ENCODE data around the gene CORO6. TPM values are rescaled to one million over a fixed set of nuclear protein-coding genes. Genes with fewer than 3 reads are reported as not detected.
A peak's percentile ranks its signal among the peaks of the same experiment; 100 is the strongest.

CORO6 gene
- total RNA-seq, 1 experiment from 2014 or later = 0.51 TPM

DNA sequence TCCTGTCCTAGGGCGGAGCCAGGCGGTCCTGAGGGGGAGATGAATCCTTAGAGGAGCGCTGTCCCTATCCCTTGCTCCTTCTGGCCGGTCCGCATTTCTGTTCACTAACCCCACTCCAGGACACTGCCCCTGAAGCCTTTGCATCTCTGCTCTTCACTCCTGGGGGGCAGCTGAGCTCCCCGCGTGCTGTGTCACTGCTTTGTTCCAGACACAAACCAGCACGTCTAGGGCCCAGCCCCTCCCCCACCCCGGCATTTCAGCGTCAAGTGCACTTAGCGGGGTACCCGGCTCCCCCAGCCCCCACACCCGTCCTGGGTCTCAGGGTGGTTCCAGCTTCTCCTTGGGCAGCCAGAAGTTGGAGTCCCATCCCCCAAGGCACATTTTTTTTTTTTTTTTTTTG, 8.9 kb downstream of the CORO6 start:
- no peak for DNase-seq (ENCODE audit: low read depth)

DNA sequence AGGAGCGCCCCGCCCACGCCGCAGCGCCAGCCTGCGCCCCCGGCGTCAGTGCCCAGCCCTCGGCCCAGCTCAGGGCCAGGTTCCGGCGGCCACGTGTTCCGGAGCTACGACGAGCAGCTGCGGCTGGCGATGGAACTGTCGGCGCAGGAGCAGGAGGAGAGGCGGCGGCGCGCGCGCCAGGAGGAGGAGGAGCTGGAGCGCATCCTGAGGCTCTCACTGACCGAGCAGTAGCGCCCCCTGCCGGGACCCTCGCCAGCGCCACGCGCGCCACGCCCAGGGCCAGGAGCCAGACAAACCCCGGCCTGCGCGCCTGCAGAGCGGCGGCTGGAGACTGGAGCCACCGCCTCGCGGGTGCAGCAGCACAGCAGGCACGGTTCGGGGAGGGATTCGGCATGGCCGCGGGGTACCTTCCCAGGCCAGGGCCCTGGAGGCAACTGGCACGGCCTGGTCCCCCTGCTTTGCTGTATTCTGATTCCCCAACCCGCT, 9.3 kb downstream of the CORO6 start:
- peak; percentile 46 for DNase-seq (ENCODE audit: low read depth)

- DNase-seq (ENCODE audit: low read depth) = no peak
Measured at GRCh38 chr17:29612404-29613280, 10.1 kb downstream of the CORO6 start.

DNA sequence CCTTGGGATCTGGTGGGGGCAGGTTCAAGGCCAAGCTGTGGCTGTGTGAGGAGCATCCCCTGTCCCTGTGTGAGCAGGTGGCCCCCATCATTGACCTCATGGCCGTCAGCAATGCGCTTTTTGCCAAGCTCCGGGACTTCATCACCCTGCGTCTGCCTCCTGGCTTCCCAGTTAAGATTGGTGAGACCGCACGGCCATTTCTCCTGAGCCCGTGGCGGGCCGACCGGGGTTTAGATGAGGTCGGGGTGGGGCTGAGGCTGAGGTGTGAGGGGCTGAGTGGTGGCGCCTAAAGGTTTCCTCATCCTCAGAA, 10.7 kb downstream of the CORO6 start:
- no peak for DNase-seq (ENCODE audit: low read depth)

DNA sequence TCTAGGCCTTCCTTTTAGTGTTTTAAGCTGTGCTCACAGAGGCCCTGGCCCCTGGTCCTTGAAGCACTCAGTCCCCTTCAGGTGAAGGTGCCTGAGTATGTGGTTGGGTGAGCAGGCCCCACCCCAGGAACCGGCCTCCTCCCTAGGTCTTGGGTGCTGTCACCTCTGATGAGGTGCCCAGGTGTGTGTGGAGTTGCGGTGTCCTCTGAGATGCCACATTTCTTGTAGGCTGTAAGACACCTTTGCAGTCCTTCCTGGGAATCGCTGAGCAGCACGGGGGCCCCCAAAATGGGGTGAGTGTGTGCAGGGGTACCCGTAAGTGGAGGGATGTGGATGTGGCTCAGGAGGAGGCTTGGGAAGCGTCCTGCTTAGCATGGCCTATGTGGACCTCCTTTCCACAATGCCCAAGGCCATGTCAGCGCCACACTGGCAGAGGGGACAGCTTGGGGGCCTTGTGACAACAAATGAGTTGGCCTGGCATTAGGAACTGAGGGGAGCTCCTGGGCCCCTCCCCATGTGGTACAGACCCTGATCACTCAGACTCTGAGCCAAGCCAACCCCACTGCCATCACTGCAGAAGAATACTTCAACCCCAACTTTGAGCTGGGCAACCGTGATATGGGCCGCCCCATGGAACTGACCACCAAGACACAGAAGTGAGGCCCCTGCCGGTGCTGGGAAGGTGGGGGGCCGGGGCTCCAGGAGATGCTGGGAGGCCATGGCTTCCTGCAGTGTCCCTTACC, 11.2 kb downstream of the CORO6 start:
- DNase-seq (ENCODE audit: low read depth) = no peak

DNA sequence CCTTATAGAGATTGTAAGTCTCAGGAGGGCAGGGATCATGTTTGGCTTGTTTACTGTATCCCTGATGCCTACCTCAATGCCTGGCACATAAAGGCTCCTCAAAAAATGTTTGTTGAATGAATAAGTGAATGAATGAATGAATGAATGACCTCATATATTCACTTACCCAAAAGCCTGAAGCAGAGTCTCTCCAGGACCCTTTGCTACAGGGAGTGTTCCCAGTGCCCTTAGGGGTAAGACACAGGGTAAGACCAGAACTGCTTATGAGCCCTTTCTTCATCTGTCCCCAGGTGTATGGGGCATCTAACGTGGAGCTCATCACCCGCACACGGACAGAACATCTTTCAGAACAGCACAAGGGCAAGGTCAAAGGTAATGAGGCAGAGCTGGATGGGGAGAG, 12.3 kb downstream of the CORO6 start:
- no peak for DNase-seq (ENCODE audit: low read depth)

GRCh38 chr17:29608986-29609385, 13.7 kb downstream of the CORO6 start:
- no peak for DNase-seq (ENCODE audit: low read depth)

GRCh38 chr17:29607557-29608195, 15.0 kb downstream of the CORO6 start:
- no peak for DNase-seq (ENCODE audit: low read depth)

- DNase-seq (ENCODE audit: low read depth) = no peak
Measured at GRCh38 chr17:29603109-29603674, 19.5 kb downstream of the CORO6 start.

DNA sequence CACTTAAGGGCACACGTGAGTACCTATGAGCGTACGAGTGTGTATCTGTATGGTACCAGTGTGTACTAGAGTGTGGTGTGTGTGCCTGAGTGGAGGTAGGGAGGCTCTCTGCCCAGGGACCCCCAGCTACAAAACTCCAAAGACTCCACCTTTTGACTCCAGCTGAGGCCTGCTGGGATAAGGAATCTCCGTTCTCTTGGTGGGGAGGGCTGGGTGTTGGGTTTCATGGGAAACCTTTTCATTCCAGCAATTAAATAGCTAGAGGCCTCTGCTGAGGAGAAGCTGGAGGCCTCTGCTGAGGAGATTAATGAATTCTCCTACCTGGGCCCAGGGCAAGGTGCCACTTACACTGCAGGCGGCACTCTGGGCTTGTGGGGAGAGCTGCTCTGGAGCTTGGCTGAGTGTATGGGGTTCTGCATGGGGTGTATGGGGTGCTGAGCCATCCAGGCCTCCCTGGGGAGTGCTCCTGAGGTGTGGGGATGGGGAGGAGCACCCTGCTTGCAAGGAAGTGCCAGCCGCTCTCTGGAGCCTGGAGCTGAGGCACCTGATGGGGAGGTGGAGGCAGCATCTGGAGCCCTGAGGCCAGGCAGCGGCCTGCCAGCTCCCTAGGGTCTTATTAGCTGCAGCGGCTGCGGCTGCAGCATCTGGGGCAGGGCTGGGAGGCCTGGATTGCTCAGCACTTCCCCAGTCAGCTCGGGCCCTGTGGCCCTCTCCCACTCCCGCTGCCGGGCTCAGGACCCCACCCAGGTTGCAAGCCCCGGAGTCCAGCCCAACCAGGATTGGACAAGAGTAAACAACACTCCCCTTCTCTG, 25.1 kb downstream of the CORO6 start:
- no peak for DNase-seq (ENCODE audit: low read depth)

GRCh38 chr17:29596811-29597210, 25.9 kb downstream of the CORO6 start:
- no peak for DNase-seq (ENCODE audit: low read depth)

- no peak for DNase-seq (ENCODE audit: low read depth)
Measured at GRCh38 chr17:29595943-29596774, 26.6 kb downstream of the CORO6 start.

GRCh38 chr17:29595107-29595942, 27.4 kb downstream of the CORO6 start:
- DNase-seq (ENCODE audit: low read depth) = no peak

DNA sequence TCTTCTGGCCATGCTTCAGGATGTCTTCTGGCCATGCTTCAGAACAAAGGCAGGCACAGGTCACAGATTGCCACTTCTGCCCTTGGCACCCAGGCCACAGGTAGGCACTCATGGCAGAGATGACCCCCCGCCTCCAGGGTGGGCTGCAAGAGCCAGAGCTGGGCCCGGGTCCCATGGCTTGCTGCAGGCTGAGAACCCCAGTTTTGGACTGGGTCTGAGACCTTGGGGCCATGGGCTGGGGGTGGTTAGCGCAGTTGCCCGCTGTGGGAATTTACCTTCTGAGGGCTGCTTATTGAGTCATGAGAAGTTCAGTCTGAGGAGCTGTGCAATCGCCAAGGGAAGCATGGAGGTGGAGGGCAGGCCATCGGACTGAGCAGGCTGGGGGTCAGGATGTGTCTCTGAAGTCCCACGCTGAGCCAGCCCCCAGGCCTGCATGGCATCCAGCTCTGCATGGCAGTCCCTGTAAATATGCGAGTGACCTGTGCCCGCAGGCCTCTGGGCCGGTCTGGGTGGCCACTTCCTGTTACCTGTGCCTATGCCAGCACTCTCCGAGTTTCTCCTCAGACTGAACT, 28.1 kb downstream of the CORO6 start:
- DNase-seq (ENCODE audit: low read depth) = no peak

- peak; percentile 47 for DNase-seq (ENCODE audit: low read depth)
Measured at GRCh38 chr17:29593591-29594518, 28.9 kb downstream of the CORO6 start.

DNA sequence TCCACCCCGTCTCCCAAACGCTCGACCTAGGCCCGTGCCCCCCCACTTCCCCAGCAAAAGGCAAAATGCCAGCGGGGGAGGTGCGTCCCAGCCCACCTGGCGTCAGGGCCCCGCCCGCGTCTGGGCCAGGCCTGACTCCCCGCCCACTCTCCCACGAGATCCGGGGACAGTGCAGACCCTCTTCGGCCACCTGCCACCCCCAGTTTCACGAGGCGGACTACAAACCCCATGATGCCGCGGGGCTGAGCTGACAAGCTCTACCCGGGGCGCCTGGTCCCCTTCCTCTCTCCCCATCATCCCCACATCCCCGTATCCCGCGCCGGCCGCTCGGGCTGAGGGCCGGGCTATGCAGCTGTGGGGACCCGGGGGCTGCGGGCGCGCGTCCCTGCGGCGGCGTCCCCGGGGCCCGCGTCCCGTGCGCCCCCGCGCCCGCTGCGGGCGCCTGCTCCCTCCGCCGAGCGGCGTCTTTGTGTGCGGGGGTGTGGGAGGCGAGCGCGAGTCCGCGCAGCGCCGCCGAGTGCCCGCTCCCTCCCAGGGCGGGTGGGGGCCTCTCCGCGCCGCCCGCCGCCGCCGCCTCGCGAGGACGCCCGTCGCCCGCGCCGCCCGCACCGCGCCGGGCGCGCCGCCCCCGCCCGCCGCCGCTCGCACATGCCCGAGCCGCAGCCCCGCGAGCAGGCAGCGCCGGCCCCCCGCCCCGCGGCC, 29.7 kb downstream of the CORO6 start, which contains the start of gene ANKRD13B:
Gene ANKRD13B (plus strand): TSS at position 283 of the 702 bp plus-strand sequence. CDS start 490 bp downstream, outside the sequence.
- peak; percentile 63 for DNase-seq (ENCODE audit: low read depth)
